A549 (cell line): ENCODE measurements around the gene ADAM8.

Experiments
- EP300 ChIP-seq, 2 experiments: fragments of >200 bp; sonication (Bioruptor Twin); formaldehyde crosslinking; IDR thresholded peaks; 2 replicates in 1 of 2; 3 replicates in 1 of 2; pipeline ENCODE4 v1.6.1; 2016 to 2017
- POLR2A ChIP-seq: IDR thresholded peaks from 2 replicates; pipeline ENCODE4 v1.6.1; 2012; ENCODE audit warnings: mild to moderate bottlenecking, low read length
- RFX5 ChIP-seq: fragments of 450-650 bp; IDR thresholded peaks from 2 replicates; pipeline ENCODE4 v1.7.1; 2014; ENCODE audit warnings: antibody characterized with exemption, mild to moderate bottlenecking, moderate library complexity
- SMC3 ChIP-seq: fragments of >200 bp; sonication (Bioruptor Twin); formaldehyde crosslinking; IDR thresholded peaks from 3 replicates; pipeline ENCODE4 v1.6.1; 2018; ENCODE audit warnings: inconsistent platforms
- SREBF2 ChIP-seq: fragments of 450-650 bp; IDR thresholded peaks from 2 replicates; pipeline ENCODE4 v1.6.1; 2014; ENCODE audit warnings: mild to moderate bottlenecking, moderate library complexity
- TF ChIP-seq, protein P1 (sequence below): fragments of >200 bp; sonication (Bioruptor Twin); formaldehyde crosslinking; IDR thresholded peaks from 3 replicates; pipeline ENCODE4 v1.5.1; 2016
- TF ChIP-seq, protein P2 (sequence below): fragments of 450-650 bp; IDR thresholded peaks from 2 replicates; pipeline ENCODE4 v1.6.1; 2014; ENCODE audit warnings: antibody characterized with exemption

DNA sequence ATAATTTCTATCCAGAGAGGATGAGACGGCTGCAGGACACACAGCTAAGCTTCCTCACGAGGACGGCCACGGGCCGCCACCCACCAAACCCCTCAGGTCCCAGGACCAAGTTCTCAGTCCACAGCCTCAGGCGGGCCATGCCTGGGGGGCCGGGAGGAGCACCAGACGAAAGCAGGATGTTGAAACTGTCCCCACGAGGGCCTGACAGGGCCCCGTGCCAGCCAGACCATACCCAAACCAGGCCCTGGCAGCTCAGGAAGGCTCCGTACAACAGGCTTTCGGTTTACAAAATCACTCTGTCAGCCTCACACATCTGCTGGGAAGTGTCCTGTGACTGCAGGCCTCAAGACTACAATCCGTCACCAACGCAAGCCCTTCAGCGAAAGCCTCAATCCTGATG, 17.5 kb upstream of the ADAM8 start:
- no peak for TF ChIP-seq SMC3
- no peak for TF ChIP-seq RFX5
- TF ChIP-seq, protein P1, sequence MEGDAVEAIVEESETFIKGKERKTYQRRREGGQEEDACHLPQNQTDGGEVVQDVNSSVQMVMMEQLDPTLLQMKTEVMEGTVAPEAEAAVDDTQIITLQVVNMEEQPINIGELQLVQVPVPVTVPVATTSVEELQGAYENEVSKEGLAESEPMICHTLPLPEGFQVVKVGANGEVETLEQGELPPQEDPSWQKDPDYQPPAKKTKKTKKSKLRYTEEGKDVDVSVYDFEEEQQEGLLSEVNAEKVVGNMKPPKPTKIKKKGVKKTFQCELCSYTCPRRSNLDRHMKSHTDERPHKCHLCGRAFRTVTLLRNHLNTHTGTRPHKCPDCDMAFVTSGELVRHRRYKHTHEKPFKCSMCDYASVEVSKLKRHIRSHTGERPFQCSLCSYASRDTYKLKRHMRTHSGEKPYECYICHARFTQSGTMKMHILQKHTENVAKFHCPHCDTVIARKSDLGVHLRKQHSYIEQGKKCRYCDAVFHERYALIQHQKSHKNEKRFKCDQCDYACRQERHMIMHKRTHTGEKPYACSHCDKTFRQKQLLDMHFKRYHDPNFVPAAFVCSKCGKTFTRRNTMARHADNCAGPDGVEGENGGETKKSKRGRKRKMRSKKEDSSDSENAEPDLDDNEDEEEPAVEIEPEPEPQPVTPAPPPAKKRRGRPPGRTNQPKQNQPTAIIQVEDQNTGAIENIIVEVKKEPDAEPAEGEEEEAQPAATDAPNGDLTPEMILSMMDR = no peak
- TF ChIP-seq SREBF2 = no peak
- no peak for TF ChIP-seq EP300 (IDR thresholded peaks at IDR 0.05)
- TF ChIP-seq POLR2A = no peak
- TF ChIP-seq, protein P2, sequence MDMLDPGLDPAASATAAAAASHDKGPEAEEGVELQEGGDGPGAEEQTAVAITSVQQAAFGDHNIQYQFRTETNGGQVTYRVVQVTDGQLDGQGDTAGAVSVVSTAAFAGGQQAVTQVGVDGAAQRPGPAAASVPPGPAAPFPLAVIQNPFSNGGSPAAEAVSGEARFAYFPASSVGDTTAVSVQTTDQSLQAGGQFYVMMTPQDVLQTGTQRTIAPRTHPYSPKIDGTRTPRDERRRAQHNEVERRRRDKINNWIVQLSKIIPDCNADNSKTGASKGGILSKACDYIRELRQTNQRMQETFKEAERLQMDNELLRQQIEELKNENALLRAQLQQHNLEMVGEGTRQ = no peak
